Astrocyte (in vitro differentiated cells and primary cell): ENCODE results near the gene TSPAN15.

Experiments used
- CTCF ChIP-seq: IDR thresholded peaks from 2 replicates; pipeline ENCODE4 v1.5.1; 2011; ENCODE audit warnings: low read depth, mild to moderate bottlenecking, inconsistent platforms, low read length, moderate library complexity; ENCODE audit not compliant: insufficient read depth
- EZH2 ChIP-seq: IDR thresholded peaks from 2 replicates; pipeline ENCODE4 v1.6.1; 2012; ENCODE audit warnings: mild to moderate bottlenecking, low read length, inconsistent platforms; ENCODE audit not compliant: insufficient read depth

- TF ChIP-seq CTCF (no peak), EZH2 (no peak)
Measured at GRCh38 chr10:69443354-69443753, 7.9 kb upstream of the TSPAN15 start.
